SK-N-SH (cell line): ENCODE measurements around the gene GCN1. TPM values are rescaled to one million over a fixed set of nuclear protein-coding genes. Genes with fewer than 3 reads are reported as not detected.

Experiments used
- CTCF ChIA-PET: fragments of 300-600, 350-600 bp; formaldehyde crosslinking; extraction: SDS; loops from one replicate; lab custom pipeline; 2021; lab: Yijun Ruan, JAX
- POLR2A ChIA-PET: fragments of 350-600 bp; sonication (Branson Sonifier 250); formaldehyde crosslinking; extraction: SDS; loops from one replicate; lab custom pipeline; 2020; ENCODE audit warnings: antibody characterized with exemption, inconsistent platforms; lab: Yijun Ruan, JAX
- DNase-seq: peaks from one replicate; pipeline ENCODE4 v3.0.0; 2012
- H2AFZ ChIP-seq: fragments of 200-600 bp; sonication (generic); 2 replicates; pipeline ENCODE4 v1.8.1; 2016; ENCODE audit warnings: antibody characterized with exemption, mild to moderate bottlenecking, low read depth
- H3F3A ChIP-seq: fragments of 200-600 bp; sonication (generic); replicated peaks from 2 replicates; pipeline ENCODE3; 2016; ENCODE audit warnings: antibody characterized with exemption, mild to moderate bottlenecking; ENCODE audit not compliant: insufficient read depth
- H3K27ac ChIP-seq, 2 experiments: fragments of 200-500 bp in 1 of 2; fragments of 200-600 bp in 1 of 2; sonication (Bioruptor generic) in 1 of 2; sonication (generic), shearing (Covaris generic) in 1 of 2; 2 replicates each; pipeline versions ENCODE4 v1.5.1 to v1.6.1; 2014 to 2016; ENCODE audit warnings: low read depth in 2 of 2, inconsistent platforms in 1 of 2, low read length in 1 of 2, mild to moderate bottlenecking in 1 of 2, mixed read lengths in 1 of 2
- H3K27me3 ChIP-seq: fragments of 200-600 bp; sonication (generic), shearing (Covaris generic); 2 replicates; pipeline ENCODE4 v1.6.1; 2016; ENCODE audit warnings: mixed run types; ENCODE audit not compliant: insufficient read depth
- H3K36me3 ChIP-seq, 2 experiments: fragments of 200-500 bp in 1 of 2; fragments of 200-600 bp in 1 of 2; sonication (Bioruptor generic) in 1 of 2; sonication (generic) in 1 of 2; replicated peaks in 1 of 2; 2 replicates each; pipeline versions ENCODE3 to v1.5.1; 2014 to 2016; ENCODE audit warnings: low read length in 1 of 2, mild to moderate bottlenecking in 1 of 2; ENCODE audit not compliant: insufficient read depth in 2 of 2, control insufficient read depth in 1 of 2
- H3K4me1 ChIP-seq, 2 experiments: fragments of 200-500 bp in 1 of 2; fragments of 200-600 bp in 1 of 2; sonication (Bioruptor generic) in 1 of 2; sonication (generic), shearing (Covaris generic) in 1 of 2; 2 replicates each; pipeline versions ENCODE4 v1.5.1 to v1.6.1; 2014 to 2016; ENCODE audit warnings: low read depth in 1 of 2, low read length in 1 of 2, mixed run types in 1 of 2; ENCODE audit not compliant: insufficient read depth in 2 of 2, control insufficient read depth in 1 of 2
- H3K4me2 ChIP-seq: fragments of 200-600 bp; sonication (generic), shearing (Covaris generic); 2 replicates; pipeline ENCODE4 v1.6.1; 2017; ENCODE audit warnings: mixed run types
- H3K4me3 ChIP-seq, 2 experiments: fragments of 200-500 bp in 1 of 2; fragments of 200-600 bp in 1 of 2; sonication (Bioruptor generic) in 1 of 2; sonication (generic), shearing (Covaris generic) in 1 of 2; 2 replicates each; pipeline versions ENCODE4 v1.5.1 to v1.8.1; 2014 to 2016; ENCODE audit warnings: low read depth in 2 of 2, inconsistent platforms in 1 of 2, low read length in 1 of 2, mild to moderate bottlenecking in 1 of 2, mixed read lengths in 1 of 2, moderate library complexity in 1 of 2
- H3K79me2 ChIP-seq: fragments of 200-600 bp; sonication (generic); 2 replicates; pipeline ENCODE4 v1.8.1; 2017; ENCODE audit warnings: mild to moderate bottlenecking; ENCODE audit not compliant: insufficient read depth
- H3K9ac ChIP-seq: fragments of 200-600 bp; sonication (generic); 2 replicates; pipeline ENCODE4 v1.6.1; 2017; ENCODE audit warnings: mixed run types
- H3K9me2 ChIP-seq: fragments of 200-600 bp; sonication (generic); 2 replicates; pipeline ENCODE4 v1.6.1; 2017; ENCODE audit warnings: mixed run types
- H3K9me3 ChIP-seq: fragments of 200-600 bp; sonication (generic); 2 replicates; pipeline ENCODE4 v1.6.1; 2017; ENCODE audit warnings: mixed run types, mild to moderate bottlenecking, moderate library complexity
- H4K20me1 ChIP-seq: fragments of 200-600 bp; sonication (generic); 2 replicates; pipeline ENCODE4 v1.6.1; 2017; ENCODE audit warnings: mild to moderate bottlenecking, mixed run types; ENCODE audit not compliant: insufficient read depth
- CHD2 ChIP-seq: fragments of 150-350 bp; IDR thresholded peaks from 2 replicates; pipeline ENCODE4 v1.6.1; 2018; ENCODE audit warnings: low read length; ENCODE audit not compliant: partially characterized antibody
- FOXJ3 ChIP-seq: sonication (generic); formaldehyde crosslinking; IDR thresholded peaks from 2 replicates; pipeline ENCODE4 v1.5.1; 2020; ENCODE audit warnings: mild to moderate bottlenecking, missing genetic modification reagents
- FOXM1 ChIP-seq: IDR thresholded peaks from 2 replicates; pipeline ENCODE4 v1.4.0; 2012; ENCODE audit warnings: low read depth, mild to moderate bottlenecking
- GATA2 ChIP-seq: sonication (generic); formaldehyde crosslinking; IDR thresholded peaks from 2 replicates; pipeline ENCODE4 v1.5.0; 2020; ENCODE audit warnings: mild to moderate bottlenecking, missing genetic modification reagents
- MAX ChIP-seq: IDR thresholded peaks from 2 replicates; pipeline ENCODE4 v1.4.0; 2012; ENCODE audit warnings: low read depth
- MXI1 ChIP-seq: IDR thresholded peaks from 2 replicates; pipeline ENCODE4 v1.6.1; 2012; ENCODE audit warnings: mild to moderate bottlenecking, low read depth, low read length, improper control_type of control experiment
- NFIC ChIP-seq: IDR thresholded peaks from 2 replicates; pipeline ENCODE4 v1.4.0; 2012; ENCODE audit warnings: borderline replicate concordance
- NRF1 ChIP-seq: IDR thresholded peaks from 2 replicates; pipeline ENCODE4 v1.6.1; 2012; ENCODE audit warnings: low read depth, mild to moderate bottlenecking, low read length
- RCOR1 ChIP-seq: fragments of 150-350 bp; IDR thresholded peaks from 2 replicates; pipeline ENCODE4 v1.6.1; 2017; ENCODE audit warnings: antibody characterized with exemption, low read length
- RFX5 ChIP-seq: IDR thresholded peaks from 2 replicates; pipeline ENCODE4 v1.6.1; 2012; ENCODE audit warnings: mild to moderate bottlenecking, improper control_type of control experiment, low read length
- RXRA ChIP-seq: IDR thresholded peaks from 2 replicates; pipeline ENCODE4 v1.4.0; 2012; ENCODE audit warnings: low read depth, mild to moderate bottlenecking, borderline replicate concordance
- TCF12 ChIP-seq: IDR thresholded peaks from 2 replicates; pipeline ENCODE4 v1.4.0; 2012
- USF2 ChIP-seq: fragments of 150-350 bp; IDR thresholded peaks from 2 replicates; pipeline ENCODE4 v1.6.1; 2017; ENCODE audit warnings: antibody characterized with exemption, low read length, low read depth, borderline replicate concordance
- YY1 ChIP-seq: IDR thresholded peaks from 2 replicates; pipeline ENCODE4 v1.4.0; 2012; ENCODE audit warnings: low read depth, mild to moderate bottlenecking
- ZBTB33 ChIP-seq: IDR thresholded peaks from 2 replicates; pipeline ENCODE4 v1.4.0; 2012; ENCODE audit warnings: low read depth, borderline replicate concordance
- WGBS: methylation state at CpG from one replicate; pipeline ENCODE4 v1.1.6; 2017; ENCODE audit warnings: low lambda C conversion rate; 5-methylcytosine and 5-hydroxymethylcytosine counted together
- polyA plus RNA-seq, 3 experiments: library from polyadenylated mRNA; depleted of rRNA; stranded (reverse); fragments of >200 nt; gene quantifications; 2 replicates each; pipeline ENCODE4 v1.2.3, GENCODE V29; 2012

GCN1 gene
- polyA plus RNA-seq, 1 of the 3 experiments (the other 2 are of a cell fraction) = 54.4 TPM

GRCh38 chr12:120215766-120216735, 21.5 kb upstream of the GCN1 start:
- H3K27ac ChIP-seq = no peak overlapping the region
- H2AFZ ChIP-seq = no peak overlapping the region
- H3K4me3 ChIP-seq = no peak overlapping the region
- no peak overlapping the region for H3K4me2 ChIP-seq
- no peaks in the 10 kb centered on the region for H3K9me3 ChIP-seq
- H3K4me1 ChIP-seq = no peaks in the 10 kb centered on the region
- 88% methylated on average over 20 of the region's 23 CpGs for WGBS
- peaks cover 28% of the 10 kb centered on the region; the same call in 1 of the 2 replicates for H3K79me2 ChIP-seq
- H3K9ac ChIP-seq = no peak overlapping the region
- H3F3A ChIP-seq = peaks cover 5% of the 10 kb centered on the region
- no peak for TF ChIP-seq GATA2 (CRISPR knock-in tag)
- no peak for TF ChIP-seq CHD2
- no peak for TF ChIP-seq ZBTB33
- no peak for TF ChIP-seq FOXM1
- TF ChIP-seq NRF1 = no peak
- TF ChIP-seq RFX5 = no peak
- TF ChIP-seq YY1 = no peak
- no peak for TF ChIP-seq USF2
- TF ChIP-seq RXRA = no peak
- TF ChIP-seq TCF12 = no peak
- no peak for TF ChIP-seq NFIC
- TF ChIP-seq FOXJ3 = no peak
- TF ChIP-seq, all 33 proteins: peak for 0
- H3K9me2 ChIP-seq = no peaks in the 10 kb centered on the region
- ChIA-PET POLR2A (interaction anchor here (1.1 kb wide), 1 partner anchor 15 kb away, joined by 8 read pairs; the partner anchor contains the start of gene RPLP0), CTCF (interaction anchor here (0.7 to 18.6 kb wide), 4 partner anchors 13 to 92 kb away, joined by 4 to 618 read pairs (median 36); partner anchors contain the start of genes PXN and RPLP0)
- H4K20me1 ChIP-seq = no peaks in the 10 kb centered on the region
- no peak for DNase-seq
- H3K27me3 ChIP-seq = no peaks in the 10 kb centered on the region
- H3K36me3 ChIP-seq = peaks cover 41 to 85% of the 10 kb centered on the region in 2 experiments

GRCh38 chr12:120215357-120215735, 20.8 kb upstream of the GCN1 start:
- H3K4me2 ChIP-seq = no peak overlapping the region
- WGBS = 92% methylated on average over 15 of the region's 15 CpGs
- peaks cover 21% of the 10 kb centered on the region; the same call in 1 of the 2 replicates for H3K79me2 ChIP-seq
- no peak overlapping the region for H3K27ac ChIP-seq
- H3K27me3 ChIP-seq = no peaks in the 10 kb centered on the region
- no peak overlapping the region for H2AFZ ChIP-seq
- CTCF ChIA-PET = interaction anchor here (18.6 kb wide), 1 partner anchor 47 kb away, joined by 618 read pairs; the partner anchor contains the start of gene PXN
- H3K36me3 ChIP-seq = peaks cover 48 to 85% of the 10 kb centered on the region in 2 experiments
- H3K9me2 ChIP-seq = no peaks in the 10 kb centered on the region
- TF ChIP-seq MXI1 = no peak
- TF ChIP-seq RFX5 = no peak
- no peak for TF ChIP-seq GATA2 (CRISPR knock-in tag)
- no peak for TF ChIP-seq MAX
- no peak for TF ChIP-seq RCOR1
- peaks cover 10% of the 10 kb centered on the region for H3F3A ChIP-seq
- POLR2A ChIA-PET = no interaction called here
- no peaks in the 10 kb centered on the region for H3K9me3 ChIP-seq
- no peak for DNase-seq
- H3K4me3 ChIP-seq = no peak overlapping the region
- H3K4me1 ChIP-seq = no peaks in the 10 kb centered on the region
- no peak overlapping the region for H3K9ac ChIP-seq
- no peaks in the 10 kb centered on the region for H4K20me1 ChIP-seq
